Astrocyte (in vitro differentiated cells and primary cell): ENCODE data around the gene TMPRSS12. TPM values are rescaled to one million over a fixed set of nuclear protein-coding genes. Genes with fewer than 3 reads are reported as not detected.
"Not testable (repeated sequence)": the region's sequence is repeated elsewhere in the genome, so short reads cannot be mapped to it uniquely, and the experiment has no call there.

Experiments used
- DNase-seq: peaks from one replicate; pipeline ENCODE4 v3.0.0-alpha.2; 2010; ENCODE audit warnings: low read depth
- FAIRE-seq: peaks from 2 replicates; lab custom pipeline; 2011; peaks lifted over from hg19 to GRCh38; lab: Jason Lieb, UNC
- H2AFZ ChIP-seq: 2 replicates; pipeline ENCODE4 v1.6.0; 2012; ENCODE audit warnings: low read depth, low read length, inconsistent platforms
- H3K27ac ChIP-seq: 2 replicates; pipeline ENCODE4 v1.5.1; 2011; ENCODE audit warnings: low read depth, low read length, inconsistent platforms
- H3K27me3 ChIP-seq: 2 replicates; pipeline ENCODE4 v1.6.0; 2011; ENCODE audit warnings: low read length, inconsistent platforms; ENCODE audit not compliant: insufficient read depth
- H3K36me3 ChIP-seq: 2 replicates; pipeline ENCODE4 v1.5.1; 2011; ENCODE audit warnings: low read length, inconsistent platforms; ENCODE audit not compliant: insufficient read depth
- H3K4me1 ChIP-seq: 2 replicates; pipeline ENCODE4 v1.5.1; 2011; ENCODE audit warnings: low read length, inconsistent platforms; ENCODE audit not compliant: insufficient read depth
- H3K4me2 ChIP-seq: 2 replicates; pipeline ENCODE4 v1.6.0; 2012; ENCODE audit warnings: low read length, inconsistent platforms
- H3K4me3 ChIP-seq: 2 replicates; pipeline ENCODE4 v1.5.1; 2011; ENCODE audit warnings: low read depth, mild to moderate bottlenecking, low read length, inconsistent platforms; ENCODE audit not compliant: insufficient read depth
- H3K79me2 ChIP-seq: 2 replicates; pipeline ENCODE4 v1.6.0; 2012; ENCODE audit warnings: mild to moderate bottlenecking, low read length, inconsistent platforms; ENCODE audit not compliant: insufficient read depth
- H3K9ac ChIP-seq: 2 replicates; pipeline ENCODE4 v1.6.0; 2012; ENCODE audit warnings: mild to moderate bottlenecking, low read length, inconsistent platforms
- H3K9me3 ChIP-seq: 2 replicates; pipeline ENCODE4 v1.5.1; 2012; ENCODE audit warnings: low read depth, mild to moderate bottlenecking, low read length, inconsistent platforms; ENCODE audit not compliant: insufficient read depth
- H4K20me1 ChIP-seq: 2 replicates; pipeline ENCODE4 v1.6.0; 2012; ENCODE audit warnings: low read length, inconsistent platforms; ENCODE audit not compliant: insufficient read depth
- H3K27ac Mint-ChIP-seq: one replicate; pipeline ENCODE4 v1.8.0; 2021; ENCODE audit warnings: mild to moderate bottlenecking, mixed read lengths; ENCODE audit not compliant: unreplicated experiment
- H3K27me3 Mint-ChIP-seq: one replicate; pipeline ENCODE4 v1.8.0; 2021; ENCODE audit warnings: low read depth, mixed read lengths; ENCODE audit not compliant: unreplicated experiment
- H3K36me3 Mint-ChIP-seq: one replicate; pipeline ENCODE4 v1.8.0; 2021; ENCODE audit warnings: low read depth, mixed read lengths; ENCODE audit not compliant: unreplicated experiment
- H3K4me1 Mint-ChIP-seq: one replicate; pipeline ENCODE4 v1.8.0; 2021; ENCODE audit warnings: low read depth, mixed read lengths; ENCODE audit not compliant: unreplicated experiment
- H3K4me3 Mint-ChIP-seq: one replicate; pipeline ENCODE4 v1.8.0; 2021; ENCODE audit warnings: mild to moderate bottlenecking, moderate library complexity, mixed read lengths; ENCODE audit not compliant: unreplicated experiment
- H3K9me3 Mint-ChIP-seq: one replicate; pipeline ENCODE4 v1.8.0; 2021; ENCODE audit warnings: mild to moderate bottlenecking, mixed read lengths; ENCODE audit not compliant: unreplicated experiment
- EZH2 ChIP-seq: IDR thresholded peaks from 2 replicates; pipeline ENCODE4 v1.6.1; 2012; ENCODE audit warnings: mild to moderate bottlenecking, low read length, inconsistent platforms; ENCODE audit not compliant: insufficient read depth
- total RNA-seq: library from RNA; stranded (reverse); gene quantifications from 2 replicates; pipeline ENCODE4 v1.2.1, GENCODE V29; 2021
- TF ChIP-seq, protein P1 (sequence below): IDR thresholded peaks from 2 replicates; pipeline ENCODE4 v1.5.1; 2011; ENCODE audit warnings: low read depth, mild to moderate bottlenecking, inconsistent platforms, low read length, moderate library complexity; ENCODE audit not compliant: insufficient read depth

The TMPRSS12 gene
- total RNA-seq, 1 donor from 2014 or later, result not detected

GRCh38 chr12:50828886-50829285 lies 13.8 kb upstream of the TMPRSS12 start:
- Mint-ChIP-seq H3K4me3 (no peak overlapping the region), H3K27ac (peak overlapping the region; percentile 64)
- H3K79me2 ChIP-seq, result no peaks in the 10 kb centered on the region

GRCh38 chr12:50833801-50834200 lies 8.9 kb upstream of the TMPRSS12 start:
- not testable (repeated sequence) for H2AFZ ChIP-seq, DNase-seq, H3K36me3 Mint-ChIP-seq, H4K20me1 ChIP-seq, H3K4me2 ChIP-seq, H3K27ac ChIP-seq, H3K9ac ChIP-seq, H3K4me3 ChIP-seq, H3K79me2 ChIP-seq, H3K36me3 ChIP-seq, H3K4me1 ChIP-seq, H3K4me3 Mint-ChIP-seq, H3K27me3 ChIP-seq, FAIRE-seq, H3K4me1 Mint-ChIP-seq, H3K9me3 ChIP-seq, H3K27me3 Mint-ChIP-seq, H3K27ac Mint-ChIP-seq
- H3K9me3 Mint-ChIP-seq, result peaks cover 13% of the 10 kb centered on the region

More at GRCh38 chr12:50828886-50829285, 13.8 kb upstream of the TMPRSS12 start:
- no peak for TF ChIP-seq EZH2
- TF ChIP-seq, protein P1, sequence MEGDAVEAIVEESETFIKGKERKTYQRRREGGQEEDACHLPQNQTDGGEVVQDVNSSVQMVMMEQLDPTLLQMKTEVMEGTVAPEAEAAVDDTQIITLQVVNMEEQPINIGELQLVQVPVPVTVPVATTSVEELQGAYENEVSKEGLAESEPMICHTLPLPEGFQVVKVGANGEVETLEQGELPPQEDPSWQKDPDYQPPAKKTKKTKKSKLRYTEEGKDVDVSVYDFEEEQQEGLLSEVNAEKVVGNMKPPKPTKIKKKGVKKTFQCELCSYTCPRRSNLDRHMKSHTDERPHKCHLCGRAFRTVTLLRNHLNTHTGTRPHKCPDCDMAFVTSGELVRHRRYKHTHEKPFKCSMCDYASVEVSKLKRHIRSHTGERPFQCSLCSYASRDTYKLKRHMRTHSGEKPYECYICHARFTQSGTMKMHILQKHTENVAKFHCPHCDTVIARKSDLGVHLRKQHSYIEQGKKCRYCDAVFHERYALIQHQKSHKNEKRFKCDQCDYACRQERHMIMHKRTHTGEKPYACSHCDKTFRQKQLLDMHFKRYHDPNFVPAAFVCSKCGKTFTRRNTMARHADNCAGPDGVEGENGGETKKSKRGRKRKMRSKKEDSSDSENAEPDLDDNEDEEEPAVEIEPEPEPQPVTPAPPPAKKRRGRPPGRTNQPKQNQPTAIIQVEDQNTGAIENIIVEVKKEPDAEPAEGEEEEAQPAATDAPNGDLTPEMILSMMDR, result no peak
- H3K9me3 ChIP-seq, result peaks cover 4% of the 10 kb centered on the region
- H3K4me3 ChIP-seq, result no peak overlapping the region
- FAIRE-seq (no peak), DNase-seq (no peak)
- no peaks in the 10 kb centered on the region for H3K27me3 ChIP-seq
- H4K20me1 ChIP-seq, result no peaks in the 10 kb centered on the region
- H3K4me2 ChIP-seq, result no peak overlapping the region
- no peaks in the 10 kb centered on the region for H3K36me3 ChIP-seq
- Mint-ChIP-seq H3K27me3 (peaks cover 2% of the 10 kb centered on the region), H3K36me3 (peaks cover 2% of the 10 kb centered on the region), H3K9me3 (peaks cover 13% of the 10 kb centered on the region), H3K4me1 (no peaks in the 10 kb centered on the region)
- H3K27ac ChIP-seq, result no peak overlapping the region
- H3K4me1 ChIP-seq, result no peaks in the 10 kb centered on the region
- H3K9ac ChIP-seq, result no peak overlapping the region
- no peak overlapping the region for H2AFZ ChIP-seq

- FAIRE-seq (no peak), DNase-seq (no peak)
- Histone ChIP-seq H3K4me2 (no peak overlapping the region), H4K20me1 (no peaks in the 10 kb centered on the region), H3K27me3 (no peaks in the 10 kb centered on the region), H3K4me1 (no peaks in the 10 kb centered on the region), H3K9me3 (peaks cover 3% of the 10 kb centered on the region), H3K27ac (no peak overlapping the region), H3K9ac (no peak overlapping the region), H2AFZ (no peak overlapping the region), H3K79me2 (no peaks in the 10 kb centered on the region), H3K36me3 (no peaks in the 10 kb centered on the region), H3K4me3 (no peak overlapping the region)
- Mint-ChIP-seq H3K27me3 (no peaks in the 10 kb centered on the region), H3K9me3 (peaks cover 9% of the 10 kb centered on the region), H3K27ac (no peak overlapping the region), H3K36me3 (peaks cover 7% of the 10 kb centered on the region), H3K4me1 (no peaks in the 10 kb centered on the region), H3K4me3 (no peak overlapping the region)
- TF ChIP-seq, protein P1, result no peak
- TF ChIP-seq EZH2, result no peak
These were observed 3.7 kb upstream of the TMPRSS12 start for GRCh38 chr12:50839042-50839441.
